ENCODE measurements around the gene E2F4. TPM values are rescaled to one million over a fixed set of nuclear protein-coding genes. Genes with fewer than 3 reads are reported as not detected.

The E2F4 gene
- total and polyA plus RNA-seq, 2 experiments from 2014 or later, result 70.4 to 72.4 TPM

- 96% methylated on average over 8 of the region's 11 CpGs for WGBS (ENCODE audit: low lambda C conversion rate, missing lambda C conversion rate)
Observed at GRCh38 chr16:67208154-67208896, 16.4 kb downstream of the E2F4 start.

GRCh38 chr16:67209565-67209964 is 17.6 kb downstream of the E2F4 start:
- H3K4me1 ChIP-seq (ENCODE audit: insufficient read depth), result no peaks in the 10 kb centered on the region
- no peak overlapping the region for H3K27ac ChIP-seq
- no peak for DNase-seq (ENCODE audit: low spot score)
- H3K79me2 ChIP-seq, result no peaks in the 10 kb centered on the region
- H3K9me2 ChIP-seq (replicated peaks; ENCODE audit: insufficient read depth), result no peaks in the 10 kb centered on the region
- no peaks in the 10 kb centered on the region for H3K27me3 ChIP-seq
- H3K4me2 ChIP-seq, result no peak overlapping the region
- no peak overlapping the region for H2AFZ ChIP-seq
- H3K36me3 ChIP-seq (replicated peaks; ENCODE audit: insufficient read depth, low read depth), result no peaks in the 10 kb centered on the region
- TF ChIP-seq EZH2 (IDR thresholded peaks at IDR 0.05; ENCODE audit: borderline replicate concordance), result no peak
- TF ChIP-seq EZH2phosphoT487 (IDR thresholded peaks at IDR 0.05; ENCODE audit: low read depth, severe bottlenecking, unreplicated experiment), result no peak
- TF ChIP-seq CTCF (IDR thresholded peaks at IDR 0.05; ENCODE audit: poor library complexity), result no peak
- no peaks in the 10 kb centered on the region for H4K20me1 ChIP-seq (ENCODE audit: insufficient read depth, poor library complexity, severe bottlenecking)
- H3K4me3 ChIP-seq, result no peak overlapping the region
- 90% methylated on average over 8 of the region's 8 CpGs for WGBS (ENCODE audit: low lambda C conversion rate, missing lambda C conversion rate)
- H3K9me3 ChIP-seq (ENCODE audit: low read depth), result no peaks in the 10 kb centered on the region

More at GRCh38 chr16:67208154-67208896, 16.4 kb downstream of the E2F4 start:
- Histone ChIP-seq H3K27ac (no peak overlapping the region), H3K27me3 (no peaks in the 10 kb centered on the region), H3K4me2 (no peak overlapping the region), H3K4me3 (no peak overlapping the region), H2AFZ (no peak overlapping the region), H3K9me2 (replicated peaks; ENCODE audit: insufficient read depth) (no peaks in the 10 kb centered on the region), H3K4me1 (ENCODE audit: insufficient read depth) (no peaks in the 10 kb centered on the region), H3K9me3 (ENCODE audit: low read depth) (no peaks in the 10 kb centered on the region), H3K36me3 (replicated peaks; ENCODE audit: insufficient read depth, low read depth) (no peaks in the 10 kb centered on the region), H4K20me1 (ENCODE audit: insufficient read depth, poor library complexity, severe bottlenecking) (no peaks in the 10 kb centered on the region), H3K79me2 (no peaks in the 10 kb centered on the region)
- DNase-seq (ENCODE audit: low spot score), result no peak
- TF ChIP-seq EZH2phosphoT487 (IDR thresholded peaks at IDR 0.05; ENCODE audit: low read depth, severe bottlenecking, unreplicated experiment), result no peak

- no peak overlapping the region for H3K4me2 ChIP-seq
- no peak overlapping the region for H3K27ac ChIP-seq
- 92% methylated on average over 25 of the region's 25 CpGs for WGBS (ENCODE audit: low lambda C conversion rate, missing lambda C conversion rate)
Observed at GRCh38 chr16:67210069-67210937, 18.3 kb downstream of the E2F4 start.

More at GRCh38 chr16:67210069-67210937, 18.3 kb downstream of the E2F4 start:
- H3K36me3 ChIP-seq (replicated peaks; ENCODE audit: insufficient read depth, low read depth), result no peaks in the 10 kb centered on the region
- TF ChIP-seq EZH2phosphoT487 (IDR thresholded peaks at IDR 0.05; ENCODE audit: low read depth, severe bottlenecking, unreplicated experiment) (no peak), EZH2 (IDR thresholded peaks at IDR 0.05; ENCODE audit: borderline replicate concordance) (no peak), CTCF (IDR thresholded peaks at IDR 0.05; ENCODE audit: poor library complexity) (no peak)
- no peaks in the 10 kb centered on the region for H3K4me1 ChIP-seq (ENCODE audit: insufficient read depth)
- H3K9me3 ChIP-seq (ENCODE audit: low read depth), result no peaks in the 10 kb centered on the region
- DNase-seq (ENCODE audit: low spot score), result no peak
- no peaks in the 10 kb centered on the region for H4K20me1 ChIP-seq (ENCODE audit: insufficient read depth, poor library complexity, severe bottlenecking)
- no peaks in the 10 kb centered on the region for H3K9me2 ChIP-seq (replicated peaks; ENCODE audit: insufficient read depth)
- no peaks in the 10 kb centered on the region for H3K27me3 ChIP-seq
- H3K4me3 ChIP-seq, result no peak overlapping the region
- no peak overlapping the region for H2AFZ ChIP-seq
- no peaks in the 10 kb centered on the region for H3K79me2 ChIP-seq
